ENCODE data around the gene PGK2. TPM values are rescaled to one million over a fixed set of nuclear protein-coding genes. Genes with fewer than 3 reads are reported as not detected.
A peak's percentile ranks its signal among the peaks of the same experiment; 100 is the strongest.

PGK2 gene
- total RNA-seq, 1 donor, result not detected

DNA sequence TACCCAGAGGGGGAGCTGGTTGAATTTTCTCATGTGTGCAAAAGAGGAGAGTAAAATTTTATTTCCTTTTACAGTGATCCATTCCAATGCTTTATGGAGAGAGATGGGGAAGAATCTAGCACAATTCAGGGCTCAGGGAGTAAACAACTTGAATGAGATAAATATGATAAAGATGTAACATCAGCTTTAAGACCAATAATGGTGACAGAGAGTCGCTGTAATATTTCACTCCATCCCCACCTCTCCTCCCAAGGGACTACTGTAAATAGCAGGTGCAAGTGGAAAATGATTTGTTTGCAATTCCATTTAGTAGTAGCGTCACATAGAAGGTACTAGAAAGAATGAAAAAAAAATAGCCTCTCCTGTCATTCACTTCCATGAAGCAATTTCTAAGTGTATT is 47.7 kb downstream of the PGK2 start:
- no peak for DNase-seq (ENCODE audit: low read depth in 2 of 3, low spot score in 2 of 3)

DNA sequence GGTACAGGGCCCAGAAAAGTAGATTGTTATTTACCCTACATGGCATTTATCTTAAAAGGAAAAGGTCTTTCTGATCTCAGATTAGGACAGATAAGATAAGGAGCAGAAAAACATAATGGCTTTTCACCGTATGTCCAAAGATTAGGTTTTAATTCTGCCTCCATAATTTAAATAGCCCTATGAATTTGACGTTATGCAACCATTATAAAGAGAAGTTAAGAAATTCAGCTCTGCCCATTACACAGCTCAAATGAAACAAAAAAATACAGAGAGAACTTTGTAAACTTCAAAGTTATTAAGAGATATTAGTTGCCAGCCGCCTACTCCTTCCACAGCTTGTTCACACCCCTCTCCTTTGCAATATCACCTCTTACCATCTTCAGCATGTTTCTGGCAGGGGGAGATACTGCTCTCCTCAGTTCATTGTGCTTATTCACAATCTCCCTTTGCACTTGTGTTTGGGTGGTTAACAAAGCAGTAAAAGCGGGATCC is 51.0 kb downstream of the PGK2 start:
- DNase-seq (ENCODE audit: low read depth in 2 of 3, low spot score in 2 of 3), result peak in 1 of 3 donors; percentile 8

Other genes with a start within 250 kb of the PGK2 start
- gene C6orf141, start 236.6 kb downstream of the PGK2 start, total RNA-seq, result 1.3 TPM
- gene RHAG, start 150.4 kb downstream of the PGK2 start, total RNA-seq, result 3.5 TPM
- gene CRISP2, start 73.7 kb downstream of the PGK2 start, total RNA-seq, result under 0.01 TPM
- gene CRISP3, start 42.9 kb downstream of the PGK2 start, total RNA-seq, result under 0.01 TPM
- not detected for gene CRISP1, start 79.2 kb upstream of the PGK2 start, total RNA-seq
- not detected for gene DEFB114, start 176.9 kb upstream of the PGK2 start, total RNA-seq
- not detected for gene DEFB113, start 182.3 kb upstream of the PGK2 start, total RNA-seq
- not detected for gene DEFB110, start 234.7 kb upstream of the PGK2 start, total RNA-seq

All from hematopoietic multipotent progenitor cell (in vitro differentiated cells).